Caco-2 (cell line): ENCODE measurements around the gene CLK3. TPM values are rescaled to one million over a fixed set of nuclear protein-coding genes. Genes with fewer than 3 reads are reported as not detected.

Experiments
- BruUV-seq: library from RNA; stranded (reverse); fragments of 400-500 nt; replicated peaks from 2 replicates; lab custom pipeline; 2021; lab: Mats Ljungman, UMichigan
- CTCF ChIA-PET: fragments of 300-600 bp; sonication (Branson Sonifier 250); formaldehyde crosslinking; loops from one replicate; lab custom pipeline; 2022; ENCODE audit warnings: antibody characterized with exemption; lab: Charles Lee
- POLR2A ChIA-PET: fragments of 300-600 bp; sonication (Branson Sonifier 250); formaldehyde crosslinking; loops from one replicate; lab custom pipeline; 2022; ENCODE audit warnings: antibody characterized with exemption; lab: Charles Lee
- DNase-seq, 2 experiments: peaks; one replicate each; pipeline versions ENCODE4 v3.0.0 to v3.0.0-alpha.2; 2020 to 2022
- H3K27me3 ChIP-seq: replicated peaks from 2 replicates; pipeline ENCODE4 v1.6.0; 2011; ENCODE audit warnings: low read length; ENCODE audit not compliant: control insufficient read depth, insufficient read depth
- H3K36me3 ChIP-seq: 2 replicates; pipeline ENCODE4 v1.5.1; 2011; ENCODE audit warnings: low read length; ENCODE audit not compliant: control insufficient read depth, insufficient read depth
- H3K4me1 ChIP-seq: fragments of 250-450 bp; sonication (Bioruptor Pico); 2 replicates; pipeline ENCODE4 v1.5.1; 2020; ENCODE audit warnings: mild to moderate bottlenecking
- H3K4me3 ChIP-seq: 2 replicates; pipeline ENCODE4 v1.5.1; 2011; ENCODE audit warnings: low read depth, mild to moderate bottlenecking, control low read depth, low read length
- H3K9me3 ChIP-seq: fragments of 250-450 bp; sonication (Bioruptor Pico); 2 replicates; pipeline ENCODE4 v1.5.1; 2020; ENCODE audit warnings: mild to moderate bottlenecking, moderate library complexity
- H3K27ac Mint-ChIP-seq: one replicate; pipeline ENCODE4 v1.8.0; 2022; ENCODE audit warnings: mixed read lengths; ENCODE audit not compliant: unreplicated experiment
- H3K27me3 Mint-ChIP-seq: one replicate; pipeline ENCODE4 v1.8.0; 2022; ENCODE audit warnings: mixed read lengths; ENCODE audit not compliant: insufficient read depth, unreplicated experiment
- H3K36me3 Mint-ChIP-seq: one replicate; pipeline ENCODE4 v1.8.0; 2022; ENCODE audit warnings: mild to moderate bottlenecking, mixed read lengths; ENCODE audit not compliant: insufficient read depth, unreplicated experiment
- H3K4me1 Mint-ChIP-seq: one replicate; pipeline ENCODE4 v1.8.0; 2022; ENCODE audit warnings: low read depth, mixed read lengths; ENCODE audit not compliant: unreplicated experiment
- H3K4me3 Mint-ChIP-seq: one replicate; pipeline ENCODE4 v1.8.0; 2022; ENCODE audit warnings: mild to moderate bottlenecking, moderate library complexity, mixed read lengths; ENCODE audit not compliant: unreplicated experiment
- H3K9me3 Mint-ChIP-seq: one replicate; pipeline ENCODE4 v1.8.0; 2022; ENCODE audit warnings: mixed read lengths; ENCODE audit not compliant: unreplicated experiment
- intact Hi-C: fragments of 100-400 bp; cut with micrococcal nuclease; formaldehyde crosslinking; loops from one replicate; pipeline ENCODE4 v1.10.0; 2022; ENCODE audit not compliant: unreplicated experiment
- total RNA-seq: library from RNA; stranded (reverse); gene quantifications from 2 replicates; pipeline ENCODE4 v1.2.3, GENCODE V29; 2022
- TF ChIP-seq, protein P1 (sequence below), 2 experiments: fragments of 200-600 bp in 1 of 2; IDR thresholded peaks; 1 replicate in 1 of 2; 2 replicates in 1 of 2; pipeline versions ENCODE4 v1.5.1 to v1.8.0; 2011 to 2022; ENCODE audit warnings: antibody characterized with exemption in 1 of 2, control low read depth in 1 of 2, inconsistent platforms in 1 of 2, low read depth in 1 of 2, low read length in 1 of 2, mild to moderate bottlenecking in 1 of 2, moderate library complexity in 1 of 2; ENCODE audit not compliant: insufficient read depth in 1 of 2, severe bottlenecking in 1 of 2, unreplicated experiment in 1 of 2

Gene CLK3
- total RNA-seq, 1 experiment from 2014 or later: 54.5 TPM

DNA sequence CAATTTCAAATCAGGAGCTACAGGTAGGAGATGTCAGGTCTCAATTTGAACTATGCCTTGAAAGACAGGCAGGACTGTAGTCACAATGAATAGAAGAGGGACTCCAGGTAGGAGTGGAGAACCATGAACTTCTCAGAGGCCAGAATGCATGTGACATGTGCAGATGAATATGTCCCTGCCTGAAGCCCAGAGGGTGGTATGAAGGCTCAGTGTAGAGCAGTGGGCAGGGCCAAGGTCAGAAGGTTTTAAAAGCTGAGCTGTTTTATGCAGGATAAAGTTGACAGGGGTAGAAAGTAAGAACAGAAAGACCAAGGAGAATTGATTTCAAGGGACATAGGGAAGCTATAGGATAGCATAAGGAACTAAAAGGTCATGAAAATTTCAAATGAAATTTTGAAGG is 30.8 kb downstream of the CLK3 start:
- POLR2A ChIA-PET: no interaction called here
- no peaks in the 10 kb centered on the region; the same call in 1 of the 2 replicates for H3K36me3 ChIP-seq
- H3K4me3 Mint-ChIP-seq: no peak overlapping the region

GRCh38 chr15:74648051-74648842 is 32.6 kb downstream of the CLK3 start:
- TF ChIP-seq, protein P1, sequence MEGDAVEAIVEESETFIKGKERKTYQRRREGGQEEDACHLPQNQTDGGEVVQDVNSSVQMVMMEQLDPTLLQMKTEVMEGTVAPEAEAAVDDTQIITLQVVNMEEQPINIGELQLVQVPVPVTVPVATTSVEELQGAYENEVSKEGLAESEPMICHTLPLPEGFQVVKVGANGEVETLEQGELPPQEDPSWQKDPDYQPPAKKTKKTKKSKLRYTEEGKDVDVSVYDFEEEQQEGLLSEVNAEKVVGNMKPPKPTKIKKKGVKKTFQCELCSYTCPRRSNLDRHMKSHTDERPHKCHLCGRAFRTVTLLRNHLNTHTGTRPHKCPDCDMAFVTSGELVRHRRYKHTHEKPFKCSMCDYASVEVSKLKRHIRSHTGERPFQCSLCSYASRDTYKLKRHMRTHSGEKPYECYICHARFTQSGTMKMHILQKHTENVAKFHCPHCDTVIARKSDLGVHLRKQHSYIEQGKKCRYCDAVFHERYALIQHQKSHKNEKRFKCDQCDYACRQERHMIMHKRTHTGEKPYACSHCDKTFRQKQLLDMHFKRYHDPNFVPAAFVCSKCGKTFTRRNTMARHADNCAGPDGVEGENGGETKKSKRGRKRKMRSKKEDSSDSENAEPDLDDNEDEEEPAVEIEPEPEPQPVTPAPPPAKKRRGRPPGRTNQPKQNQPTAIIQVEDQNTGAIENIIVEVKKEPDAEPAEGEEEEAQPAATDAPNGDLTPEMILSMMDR (IDR thresholded peaks at IDR 0.05; ENCODE audit: insufficient read depth in 1 of 2, low read depth in 1 of 2, low read length in 1 of 2, severe bottlenecking in 1 of 2, unreplicated experiment in 1 of 2): no peak
- Mint-ChIP-seq H3K36me3 (peaks cover 21% of the 10 kb centered on the region), H3K4me1 (peaks cover 33% of the 10 kb centered on the region), H3K4me3 (no peak overlapping the region), H3K9me3 (no peaks in the 10 kb centered on the region), H3K27ac (peak overlapping the region; percentile 27), H3K27me3 (no peaks in the 10 kb centered on the region)
- H3K9me3 ChIP-seq: no peaks in the 10 kb centered on the region
- peaks cover 26% of the 10 kb centered on the region for H3K4me1 ChIP-seq
- intact Hi-C loops: no loop called here
- no peak overlapping the region for H3K4me3 ChIP-seq
- ChIA-PET POLR2A (no interaction called here), CTCF (interaction anchor here (0.8 kb wide), 1 partner anchor 61 kb away, joined by 3 read pairs; no protein-coding TSS in a partner anchor)
- DNase-seq: no peak
- no peaks in the 10 kb centered on the region for H3K27me3 ChIP-seq
- H3K36me3 ChIP-seq: no peaks in the 10 kb centered on the region; the same call in 1 of the 2 replicates
- BruUV-seq: no TSS peak

More for the DNA sequence above, 30.8 kb downstream of the CLK3 start:
- Mint-ChIP-seq H3K4me1 (peaks cover 50% of the 10 kb centered on the region), H3K36me3 (peaks cover 27% of the 10 kb centered on the region), H3K27me3 (no peaks in the 10 kb centered on the region), H3K27ac (peak overlapping the region; percentile 38), H3K9me3 (no peaks in the 10 kb centered on the region)
- Histone ChIP-seq H3K9me3 (no peaks in the 10 kb centered on the region), H3K4me3 (no peak overlapping the region), H3K27me3 (no peaks in the 10 kb centered on the region), H3K4me1 (peaks cover 42% of the 10 kb centered on the region)
- TF ChIP-seq, protein P1 (IDR thresholded peaks at IDR 0.05; ENCODE audit: insufficient read depth in 1 of 2, low read depth in 1 of 2, low read length in 1 of 2, severe bottlenecking in 1 of 2, unreplicated experiment in 1 of 2): no peak
- intact Hi-C loops: no loop called here
- no TSS peak for BruUV-seq
- DNase-seq: no peak
- CTCF ChIA-PET: no interaction called here

- Mint-ChIP-seq H3K27me3 (no peaks in the 10 kb centered on the region), H3K36me3 (peaks cover 28% of the 10 kb centered on the region), H3K9me3 (no peaks in the 10 kb centered on the region), H3K4me1 (peaks cover 14% of the 10 kb centered on the region), H3K4me3 (no peak overlapping the region), H3K27ac (no peak overlapping the region)
- ChIA-PET CTCF (interaction anchor here (1.1 kb wide), 1 partner anchor 118 kb away, joined by 5 read pairs; no protein-coding TSS in a partner anchor), POLR2A (no interaction called here)
- intact Hi-C loops: no loop called here
- H3K4me3 ChIP-seq: no peak overlapping the region
- DNase-seq: no peak
- H3K4me1 ChIP-seq: peaks cover 13% of the 10 kb centered on the region; the same call in 1 of the 2 replicates
- no peaks in the 10 kb centered on the region; the same call in 1 of the 2 replicates for H3K36me3 ChIP-seq
- no peaks in the 10 kb centered on the region for H3K27me3 ChIP-seq
- no TSS peak for BruUV-seq
- H3K9me3 ChIP-seq: no peaks in the 10 kb centered on the region
- TF ChIP-seq, protein P1 (IDR thresholded peaks at IDR 0.05; ENCODE audit: insufficient read depth in 1 of 2, low read depth in 1 of 2, low read length in 1 of 2, severe bottlenecking in 1 of 2, unreplicated experiment in 1 of 2): no peak
These were observed 35.7 kb downstream of the CLK3 start for GRCh38 chr15:74651242-74651741.
